Right renal cortex interstitium (tissue), 3 donors: ENCODE results near the gene EML6. TPM values are rescaled to one million over a fixed set of nuclear protein-coding genes. Genes with fewer than 3 reads are reported as not detected.
"Not testable (repeated sequence)": the region's sequence is repeated elsewhere in the genome, so short reads cannot be mapped to it uniquely, and the experiment has no call there.

Experiments
- DNase-seq, 3 donors: peaks; one replicate each; pipeline ENCODE4 v3.0.0-alpha.2; 2013; ENCODE audit warnings: low read depth in 3 of 3, low spot score in 2 of 3
- polyA plus RNA-seq, 3 donors: library from polyadenylated mRNA; unstranded; fragments of 120-200 nt; gene quantifications; one replicate each; pipeline ENCODE4 v1.2.1, GENCODE V29; 2013; ENCODE audit not compliant: insufficient read length in 3 of 3

Gene EML6
- polyA plus RNA-seq, 3 donors = 12.7 to 16.9 (median 13.3) TPM

DNA sequence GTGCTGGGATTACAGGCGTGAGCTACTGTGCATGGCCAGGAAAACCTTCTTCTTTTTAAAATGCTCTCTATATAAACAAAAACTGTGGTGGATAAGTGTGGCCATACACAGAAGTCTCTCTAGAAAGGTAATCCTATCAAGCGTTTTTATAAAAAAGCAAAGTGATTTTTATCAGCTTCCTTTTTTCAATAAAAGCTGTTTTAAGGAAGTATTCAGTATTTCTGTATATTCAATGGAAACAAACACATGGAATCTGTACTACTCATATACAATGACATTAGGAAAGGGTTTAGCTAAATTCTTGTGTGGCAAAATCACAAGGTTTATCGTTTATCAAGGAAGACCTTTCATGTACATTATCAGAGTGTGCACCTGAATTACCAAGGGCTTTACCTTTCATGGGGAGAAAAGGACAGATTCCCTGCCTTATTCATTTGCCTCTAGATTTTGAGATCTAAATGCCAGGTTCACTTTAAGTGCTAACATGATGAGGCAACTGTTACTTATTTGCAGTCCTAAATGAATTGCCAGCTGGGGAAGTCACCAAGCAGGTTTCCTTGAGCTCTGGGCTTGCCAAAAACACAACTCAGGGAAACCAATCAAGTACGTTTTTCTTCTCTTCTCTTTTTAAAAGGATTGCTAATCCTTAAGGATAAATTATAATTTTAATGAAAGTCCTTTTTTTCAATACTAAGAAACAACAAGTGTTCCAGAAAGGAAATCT, 256.0 kb downstream of the EML6 start:
- DNase-seq = peak in 2 of 3 donors; percentile 23 to 47

DNA sequence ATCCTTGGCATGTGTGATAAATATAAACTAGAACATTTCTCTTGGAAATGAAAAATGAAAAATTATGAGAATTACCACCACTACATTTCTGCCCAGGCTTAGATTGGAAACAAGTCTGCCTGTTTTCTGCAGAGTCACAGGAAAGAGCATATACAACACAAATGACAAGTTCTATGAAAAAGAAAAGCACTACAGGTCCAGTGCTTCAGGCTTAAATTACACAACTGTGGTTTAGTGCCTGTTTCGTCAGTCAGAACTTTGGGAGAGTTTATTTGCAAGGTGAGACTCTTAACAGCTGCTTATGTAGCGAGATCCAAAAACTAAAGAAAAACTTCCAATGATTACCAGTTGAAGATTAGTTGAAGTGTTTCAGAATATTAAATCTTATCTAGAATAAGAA, 257.9 kb downstream of the EML6 start:
- no peak for DNase-seq

DNA sequence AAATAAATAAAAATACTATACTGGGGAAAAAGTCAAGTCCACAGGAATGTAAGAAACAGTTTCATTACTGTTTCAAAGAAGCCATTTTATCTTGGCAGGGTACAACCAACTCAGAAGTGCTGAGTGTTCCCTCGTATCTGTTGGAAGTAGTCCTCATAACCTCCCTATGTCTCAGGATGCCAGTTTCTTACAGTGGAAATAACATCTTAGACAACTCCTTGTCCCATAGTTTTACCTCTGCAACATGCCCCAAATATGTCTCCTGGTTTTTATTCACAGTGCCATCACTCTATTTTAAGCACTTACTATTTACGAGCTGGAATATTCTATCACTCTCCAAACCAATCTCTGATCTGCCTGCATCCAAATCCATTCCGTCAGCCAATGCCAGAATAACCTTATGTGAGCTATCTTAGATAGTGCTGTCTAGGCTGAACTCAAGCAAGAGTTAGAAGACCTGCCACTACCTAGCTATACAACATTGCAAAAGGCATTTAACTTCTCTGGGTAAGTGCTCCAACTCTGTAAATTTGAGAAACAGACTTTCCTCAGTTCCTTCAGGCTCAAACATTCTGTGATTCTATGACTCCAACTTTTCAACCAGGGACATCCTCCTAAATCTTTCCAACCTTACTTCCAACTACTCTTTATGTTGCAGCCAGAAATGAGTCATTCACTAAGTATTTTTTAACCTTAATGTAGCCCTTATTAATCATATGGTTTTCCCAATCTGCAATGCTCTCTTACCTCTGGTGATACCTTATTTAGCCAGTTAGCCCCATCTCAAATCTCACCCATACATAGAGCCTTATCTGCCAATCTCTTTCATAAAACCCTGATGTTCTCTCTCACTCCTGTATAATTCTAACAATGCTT, 260.1 kb downstream of the EML6 start:
- DNase-seq = no peak

DNA sequence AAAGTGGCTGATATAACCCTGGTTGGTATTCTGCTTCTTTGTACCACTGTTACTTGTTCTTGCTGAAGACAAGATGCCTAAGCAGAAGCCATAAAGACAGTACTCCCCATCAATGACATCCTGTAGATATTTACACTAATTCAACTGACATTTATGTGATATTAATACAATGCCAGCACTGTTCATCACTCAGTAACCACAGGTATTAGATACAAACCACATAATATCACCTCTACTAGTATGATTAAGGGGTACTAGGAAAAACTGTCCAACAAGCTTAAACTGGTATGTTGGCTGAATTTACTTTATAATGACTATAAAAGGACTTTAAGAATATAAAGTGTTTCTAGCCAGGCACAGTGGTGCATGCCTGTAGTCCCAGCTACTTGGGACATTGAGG, 261.0 kb downstream of the EML6 start:
- no peak for DNase-seq

DNA sequence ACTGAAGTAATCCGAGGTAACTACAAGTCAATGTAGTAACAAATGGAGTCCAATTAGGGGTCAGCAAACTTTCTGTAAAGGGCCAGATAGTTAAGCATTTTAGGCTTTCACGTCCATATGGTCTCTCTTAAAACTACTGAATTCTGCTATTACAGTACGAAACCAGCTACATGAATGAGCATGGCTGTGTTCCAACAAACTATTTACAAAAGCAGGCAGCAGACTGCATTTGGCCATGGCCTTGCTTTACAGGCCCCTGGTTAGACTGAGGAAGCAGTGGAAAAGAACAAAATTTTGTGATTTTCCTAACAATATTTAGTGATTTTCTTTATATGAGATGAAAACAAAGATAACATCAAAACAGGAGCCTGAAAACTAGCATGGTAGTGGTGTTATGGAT, 262.8 kb downstream of the EML6 start:
- DNase-seq = no peak

DNA sequence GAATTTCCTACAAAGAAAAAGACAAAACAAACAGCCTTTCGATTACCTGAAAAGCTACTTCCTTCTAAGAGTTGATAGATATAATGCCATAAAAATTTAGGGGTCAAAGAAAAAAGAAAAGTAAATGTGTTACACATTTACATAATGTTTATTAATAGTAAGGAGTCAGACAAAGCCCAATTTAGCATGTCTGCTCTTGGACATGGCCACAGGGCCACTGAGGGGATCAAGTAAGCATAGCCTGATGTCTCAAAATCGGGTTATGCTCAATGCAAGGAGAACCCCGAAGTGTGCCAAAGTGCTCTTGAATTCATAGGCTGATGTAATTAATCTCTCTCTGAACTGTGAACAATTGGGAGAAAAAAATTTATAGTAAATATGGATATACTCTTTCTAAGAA, 265.1 kb downstream of the EML6 start:
- DNase-seq = no peak

DNA sequence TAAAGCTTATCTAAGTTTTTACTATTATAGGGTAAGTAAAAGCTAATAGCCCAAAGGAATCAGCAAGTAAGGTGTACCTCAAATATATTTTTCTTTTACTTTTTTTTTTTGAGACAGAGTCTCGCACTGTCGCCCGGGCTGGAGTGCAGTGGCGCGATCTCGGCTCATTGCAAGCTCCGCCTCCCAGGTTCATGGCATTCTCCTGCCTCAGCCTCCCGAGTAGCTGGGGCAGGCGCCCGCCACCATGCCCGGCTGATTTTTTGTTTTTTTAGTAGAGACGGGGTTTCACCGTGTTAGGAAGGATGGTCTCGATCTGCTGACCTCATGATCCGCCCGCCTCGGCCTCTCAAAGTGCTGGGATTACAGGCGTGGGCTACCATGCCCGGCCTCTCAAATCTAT, 267.2 kb downstream of the EML6 start:
- not testable (repeated sequence) for DNase-seq

DNA sequence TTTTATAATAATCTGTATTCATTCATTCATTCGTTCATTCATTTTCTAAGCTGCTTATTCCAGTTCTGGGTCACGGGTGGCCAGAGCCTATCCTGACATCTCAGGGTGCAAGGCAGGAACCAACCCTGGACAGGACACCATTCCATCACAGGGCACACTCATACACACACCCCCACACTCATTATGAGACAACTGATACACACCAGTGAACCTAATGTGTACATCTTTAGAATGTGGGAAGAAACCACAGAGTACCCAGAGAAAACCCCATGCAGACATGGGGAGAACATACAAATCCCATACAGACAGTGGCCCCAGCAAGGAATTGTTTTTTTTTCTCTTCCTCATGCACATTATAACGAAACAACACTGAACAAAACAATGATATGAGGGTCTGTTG, 272.1 kb downstream of the EML6 start:
- DNase-seq = no peak

DNA sequence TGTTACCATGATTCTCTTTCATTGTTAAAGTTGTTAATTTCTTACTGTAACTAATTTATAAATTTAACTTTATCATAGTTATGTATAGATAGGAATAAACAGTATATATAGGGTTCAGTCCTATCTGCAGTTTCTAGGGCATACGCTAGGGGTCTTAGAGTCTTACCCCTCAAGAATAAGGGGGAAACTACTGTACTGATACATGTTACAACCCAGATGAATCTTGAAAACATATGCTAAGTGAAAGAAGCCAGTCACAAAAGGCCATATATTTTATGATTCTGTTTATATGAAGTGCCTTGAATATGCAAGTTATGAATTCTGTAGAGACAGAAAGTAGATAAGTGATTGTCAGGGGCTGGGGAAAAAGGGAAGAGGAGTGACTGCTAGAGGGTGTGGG, 274.4 kb downstream of the EML6 start:
- DNase-seq = no peak

DNA sequence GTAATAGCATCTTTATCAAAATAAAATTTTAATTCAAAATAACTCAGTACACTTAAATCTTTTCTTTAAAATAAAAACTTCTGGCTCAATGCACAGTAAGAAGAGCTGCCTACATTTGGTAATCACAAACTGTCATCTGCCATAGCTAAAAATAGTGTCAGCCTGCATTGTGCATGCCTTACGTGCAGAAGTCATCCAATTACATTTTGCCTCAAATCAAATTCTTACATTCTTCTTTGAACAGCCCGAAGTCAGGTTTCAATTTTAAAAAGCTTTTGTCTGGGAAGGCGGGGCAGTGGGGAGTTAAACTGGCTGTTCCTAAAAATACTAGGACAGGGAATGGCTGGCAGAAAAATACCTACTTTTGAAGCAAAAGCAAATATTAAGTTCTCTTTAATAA, 275.7 kb downstream of the EML6 start:
- DNase-seq = no peak

DNA sequence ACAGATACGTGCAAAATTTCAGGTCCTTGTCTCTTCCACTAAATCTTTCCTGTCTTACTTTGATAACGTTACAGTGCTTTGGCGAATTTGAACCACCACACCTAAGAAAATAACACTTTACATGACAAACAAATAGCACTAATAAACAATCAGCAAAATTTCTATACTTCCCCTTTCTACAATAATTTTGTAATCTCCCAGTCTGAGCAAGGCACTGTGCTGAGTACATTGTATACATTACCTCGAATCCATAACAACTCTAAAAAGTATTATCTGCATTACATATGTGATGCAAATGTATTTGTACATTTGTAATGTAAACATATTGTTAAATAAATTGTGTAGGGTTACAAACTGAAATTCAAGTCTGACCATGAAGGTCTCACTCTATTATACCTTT, 276.9 kb downstream of the EML6 start:
- no peak for DNase-seq

DNA sequence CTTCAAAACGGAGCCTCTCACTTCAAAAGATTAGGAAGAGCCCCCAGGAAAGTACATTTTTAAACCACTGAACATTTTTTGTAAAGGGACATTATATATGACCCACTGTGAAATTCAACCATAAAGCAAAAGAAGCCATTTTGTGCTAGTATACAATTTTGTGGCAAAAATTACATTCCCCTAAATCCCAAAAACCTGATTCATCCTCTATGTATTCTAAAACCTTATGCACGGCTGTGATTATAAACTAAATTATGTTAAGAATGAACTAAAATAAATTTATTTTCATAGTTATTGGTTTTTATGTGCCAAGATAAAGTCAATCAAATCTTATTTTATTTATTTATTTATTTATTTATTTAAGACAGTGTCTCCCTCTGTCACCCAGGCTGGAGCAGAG, 278.3 kb downstream of the EML6 start:
- no peak for DNase-seq

DNA sequence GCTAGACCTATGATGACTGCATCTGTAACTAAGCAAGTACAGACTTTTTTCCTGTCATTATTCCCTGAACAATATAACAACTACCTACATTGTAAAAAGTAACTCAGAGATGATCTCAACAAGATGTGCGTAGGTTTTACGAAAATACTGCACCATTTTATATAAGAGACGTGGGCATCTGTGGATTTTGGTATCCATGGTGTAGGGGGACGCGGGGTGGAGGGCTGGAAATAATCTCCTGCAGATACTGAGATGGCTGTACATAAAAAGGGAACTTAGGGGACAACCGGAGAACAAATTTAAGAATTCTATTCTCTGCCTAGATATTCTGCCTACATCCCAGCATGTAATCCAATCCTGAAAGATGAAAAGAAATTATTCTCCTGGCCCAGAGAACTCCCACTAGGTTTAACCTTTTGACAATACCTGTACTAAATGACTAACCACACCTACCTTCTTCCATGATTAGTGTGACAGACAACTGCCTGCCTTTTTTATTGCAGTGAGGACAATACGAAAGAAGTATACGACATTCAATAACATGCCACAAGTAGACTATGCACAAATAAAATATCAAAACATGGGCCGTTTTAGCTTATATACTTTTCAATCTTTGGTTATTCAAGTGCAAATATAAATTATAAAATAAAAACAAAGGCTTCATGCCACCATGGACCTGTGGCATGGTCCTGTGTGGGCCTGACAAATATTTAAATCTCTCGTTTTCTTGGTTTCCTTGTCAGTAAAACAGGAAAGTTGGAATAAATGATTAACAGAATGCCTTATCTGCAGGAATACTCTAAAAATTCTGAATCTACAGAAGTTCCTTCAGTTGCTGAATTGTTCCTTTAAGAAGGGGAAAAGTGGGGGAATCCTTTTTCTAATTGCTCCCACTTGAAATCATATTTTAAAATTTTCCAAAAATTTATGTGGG, 280.5 kb downstream of the EML6 start:
- DNase-seq = no peak

DNA sequence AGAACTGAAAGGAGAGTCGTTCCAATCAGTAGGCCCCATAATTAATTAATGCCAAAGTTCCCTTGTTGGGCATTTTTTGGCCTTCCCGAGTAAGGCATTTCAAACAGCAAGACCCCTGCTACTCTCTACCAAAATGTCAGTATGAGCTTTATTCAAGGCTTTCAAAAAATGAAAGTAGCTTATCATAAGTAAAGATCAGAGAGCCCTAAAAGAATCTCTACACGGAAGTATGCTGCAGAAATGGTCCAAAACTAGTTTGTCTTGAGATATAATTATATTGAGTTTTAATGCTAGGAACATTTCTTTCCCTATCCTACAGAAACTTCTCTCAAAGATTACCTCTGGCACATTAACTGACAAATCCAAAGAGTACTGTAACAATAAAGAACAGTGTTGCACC, 282.8 kb downstream of the EML6 start:
- no peak for DNase-seq

DNA sequence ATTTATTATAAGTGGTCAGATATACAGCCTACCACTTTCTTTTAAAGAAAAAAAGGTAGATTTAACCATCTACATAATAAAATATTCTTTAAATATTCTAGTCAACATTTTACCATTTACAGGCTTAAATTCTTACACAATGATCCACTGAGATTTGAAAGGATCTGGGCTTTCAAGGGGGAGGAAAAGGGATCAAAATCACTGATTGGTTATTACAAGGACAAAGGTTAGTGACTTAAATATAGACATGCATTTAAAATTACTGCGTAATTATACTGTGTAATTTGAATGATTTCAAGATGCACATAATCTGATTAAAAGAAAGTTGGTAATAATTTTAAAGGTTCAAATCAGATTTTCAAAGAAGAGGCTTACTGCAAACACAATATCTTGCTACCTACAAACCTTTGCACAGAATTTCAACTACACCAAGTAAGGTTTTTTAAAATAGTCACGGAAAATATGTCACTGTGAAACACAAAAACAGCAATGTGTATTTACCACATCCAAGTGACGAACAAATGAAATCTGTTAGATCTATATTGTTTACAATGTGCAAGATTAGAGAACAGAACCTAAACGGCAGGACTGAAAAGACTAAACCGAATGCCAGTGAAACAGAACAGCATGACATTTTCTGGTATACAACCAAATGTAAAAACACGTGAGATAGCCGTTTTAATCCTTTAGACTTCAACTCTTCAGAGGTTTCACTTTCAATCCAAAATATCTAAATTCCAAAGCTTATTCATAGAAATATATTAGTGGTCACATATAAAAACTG, 286.0 kb downstream of the EML6 start:
- no peak for DNase-seq

DNA sequence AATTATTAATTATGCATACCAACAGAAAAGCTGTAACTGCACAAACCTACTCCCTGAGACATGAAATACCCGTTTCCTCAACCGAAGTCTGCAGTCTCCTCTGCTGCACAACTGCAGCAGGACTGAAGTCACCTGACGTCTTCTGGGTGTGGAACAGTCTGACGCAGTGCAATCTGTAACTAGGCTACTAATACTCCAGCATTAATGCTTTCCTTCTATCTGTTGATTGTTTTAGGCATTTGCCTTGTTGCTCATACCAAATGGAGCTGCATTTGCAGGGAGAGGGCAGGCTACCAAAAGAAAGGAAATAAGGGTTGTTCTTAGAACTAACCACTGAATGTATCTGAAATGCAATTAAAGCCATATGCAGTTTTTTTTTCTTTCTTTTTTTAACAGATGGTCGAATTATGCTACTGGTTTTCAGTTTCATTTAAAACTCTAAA, 286.7 kb downstream of the EML6 start:
- no peak for DNase-seq

DNA sequence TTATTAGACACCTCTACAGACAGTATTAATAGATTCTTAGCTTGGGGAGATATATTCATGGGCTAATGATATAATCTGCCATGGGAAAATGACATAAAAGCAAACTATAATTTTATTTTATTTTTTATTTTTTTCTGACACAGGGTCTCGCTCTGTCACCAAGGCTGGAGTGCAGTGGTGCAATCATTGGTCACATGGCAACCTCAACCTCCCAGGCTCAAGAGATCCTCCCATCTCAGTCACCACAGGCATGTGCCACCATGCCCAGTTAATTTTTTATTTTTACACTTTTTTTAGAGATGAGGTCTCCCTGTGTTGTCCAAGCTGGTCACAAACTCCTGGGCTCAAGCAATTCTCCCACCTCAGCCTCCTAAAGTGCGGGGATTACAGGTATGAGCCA, 287.5 kb downstream of the EML6 start:
- no peak for DNase-seq

DNA sequence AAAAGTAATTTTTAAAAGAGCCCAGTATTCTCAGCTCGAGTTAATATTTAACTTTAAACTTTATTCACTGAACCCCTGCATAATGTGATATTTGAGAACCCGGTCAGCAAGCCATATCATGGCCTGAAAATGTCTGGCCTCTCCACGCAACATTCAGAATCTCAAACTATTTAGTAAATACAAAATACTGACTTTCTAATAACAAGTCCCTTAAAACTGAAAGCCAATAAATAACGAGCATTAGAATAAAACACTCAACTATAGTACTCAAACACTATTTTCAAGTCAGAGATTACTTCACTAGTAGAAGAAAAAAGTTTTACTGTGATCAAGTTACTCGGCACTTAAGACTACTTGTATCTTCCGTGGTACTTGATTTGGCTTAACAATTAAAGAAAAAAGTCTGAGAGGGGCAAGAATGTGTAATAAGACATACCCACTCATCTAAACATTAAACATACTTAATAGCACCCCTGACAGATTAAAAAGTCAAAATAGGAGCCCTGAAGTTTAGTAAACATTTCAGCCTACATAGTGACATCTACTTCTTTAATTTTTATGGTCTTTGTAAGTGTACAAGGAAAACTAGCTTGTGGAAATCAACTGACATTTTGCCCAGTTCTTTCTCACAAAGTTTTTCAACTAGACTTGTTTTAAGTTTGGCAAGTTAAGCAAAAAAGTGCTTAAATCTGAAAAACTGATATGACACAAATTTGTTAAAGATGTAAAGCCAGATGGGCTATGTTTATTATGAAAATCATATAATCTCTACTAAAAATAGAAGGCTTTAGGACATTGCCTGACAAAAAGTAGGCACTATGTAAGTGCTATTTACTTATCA, 288.6 kb downstream of the EML6 start:
- DNase-seq = peak in 1 of 3 donors; percentile 24
